ENCODE results near the gene AMOTL1.

Gene AMOTL1

GRCh38 chr11:94746721-94747120 is 21.4 kb upstream of the AMOTL1 start:
- DNase-seq (ENCODE audit: low read depth): no peak

DNA sequence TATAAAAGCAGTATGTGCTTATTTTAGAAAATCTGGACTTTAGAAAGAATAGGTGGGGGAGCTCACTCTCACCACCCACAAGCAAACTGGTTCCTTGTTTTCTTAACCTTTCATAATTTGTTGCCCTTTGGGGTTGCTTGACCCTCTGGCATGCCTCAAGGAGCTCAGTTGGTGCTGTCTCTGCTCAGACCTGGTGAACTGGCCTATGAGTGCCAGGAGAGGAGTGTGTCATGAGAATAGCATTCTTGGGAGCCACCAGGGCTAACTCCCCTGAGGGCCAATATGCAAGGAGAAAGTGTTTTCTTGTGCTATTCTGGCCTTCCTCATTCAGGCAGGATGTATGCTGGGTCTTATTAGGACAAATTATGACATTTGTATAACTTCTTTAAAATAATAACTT is 21.0 kb upstream of the AMOTL1 start:
- no peak for DNase-seq (ENCODE audit: low read depth)

GRCh38 chr11:94747601-94748041 is 20.5 kb upstream of the AMOTL1 start:
- no peak for DNase-seq (ENCODE audit: low read depth)

DNA sequence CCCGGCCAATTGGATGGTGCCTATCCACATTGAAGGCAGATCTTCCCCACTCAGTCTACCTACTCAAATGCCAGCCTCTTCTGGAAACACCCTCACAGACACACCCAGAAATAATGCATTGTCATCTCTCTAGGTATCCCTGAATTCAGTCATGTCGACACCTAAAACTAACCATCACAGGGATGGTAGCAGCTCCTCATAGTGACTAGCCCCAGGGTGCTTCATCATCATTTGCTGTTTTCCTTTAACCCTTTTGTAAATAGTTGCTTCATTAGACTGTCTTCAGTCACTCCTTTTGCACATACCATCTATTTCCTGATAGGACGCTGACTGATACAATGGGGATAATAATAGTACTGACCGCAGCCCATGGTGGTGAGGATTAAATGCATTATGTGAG is 18.8 kb upstream of the AMOTL1 start:
- no peak for DNase-seq (ENCODE audit: low read depth)

DNA sequence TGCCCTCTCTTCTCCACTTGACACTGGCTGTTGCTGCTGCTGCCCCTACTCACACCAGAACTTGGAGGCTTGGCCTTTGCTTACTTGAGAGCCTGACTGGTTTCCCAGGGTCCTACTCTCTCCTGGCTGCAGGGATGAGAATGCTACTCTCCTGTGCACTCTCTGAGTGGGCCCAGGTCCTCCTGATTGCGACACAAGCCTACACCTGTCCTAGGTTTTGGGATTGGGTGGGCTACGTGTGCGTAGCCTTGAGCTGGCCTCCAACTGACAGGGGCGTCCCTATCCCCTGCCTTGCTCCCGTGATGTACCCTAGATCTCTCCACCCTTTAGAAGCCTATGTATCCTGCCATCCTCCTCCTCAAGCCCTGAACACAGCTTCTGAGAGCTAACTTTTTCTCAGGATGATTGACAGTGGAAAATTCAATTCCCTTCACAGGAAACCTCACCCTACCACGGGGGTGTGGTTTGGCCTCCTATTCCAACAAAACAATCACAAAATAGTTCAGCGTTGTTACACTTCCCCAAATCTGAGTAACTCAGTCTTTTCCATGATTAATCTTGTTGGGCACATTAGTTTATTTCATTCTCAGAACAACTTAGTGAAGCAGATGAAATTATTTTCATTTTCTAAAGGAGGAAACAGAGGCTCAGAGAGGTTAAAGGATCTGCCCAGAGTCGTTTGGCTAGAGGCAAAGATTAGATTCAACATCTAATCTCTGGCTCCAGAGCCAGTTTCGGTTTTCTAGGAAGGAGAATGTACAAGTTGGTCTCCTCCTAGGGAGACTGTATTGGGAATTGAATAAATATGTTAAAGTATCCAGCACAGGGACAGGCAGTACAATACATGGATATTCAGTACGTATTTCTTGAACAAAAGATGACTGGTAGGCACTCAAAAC is 17.6 kb upstream of the AMOTL1 start:
- no peak for DNase-seq (ENCODE audit: low read depth)

- DNase-seq (ENCODE audit: low read depth): no peak
Measured at GRCh38 chr11:94751218-94751609, 16.9 kb upstream of the AMOTL1 start.

GRCh38 chr11:94751786-94752185 is 16.4 kb upstream of the AMOTL1 start:
- no peak for DNase-seq (ENCODE audit: low read depth)

GRCh38 chr11:94753630-94754029 is 14.5 kb upstream of the AMOTL1 start:
- no peak for DNase-seq (ENCODE audit: low read depth)

GRCh38 chr11:94754335-94754734 is 13.8 kb upstream of the AMOTL1 start:
- no peak for DNase-seq (ENCODE audit: low read depth)

DNA sequence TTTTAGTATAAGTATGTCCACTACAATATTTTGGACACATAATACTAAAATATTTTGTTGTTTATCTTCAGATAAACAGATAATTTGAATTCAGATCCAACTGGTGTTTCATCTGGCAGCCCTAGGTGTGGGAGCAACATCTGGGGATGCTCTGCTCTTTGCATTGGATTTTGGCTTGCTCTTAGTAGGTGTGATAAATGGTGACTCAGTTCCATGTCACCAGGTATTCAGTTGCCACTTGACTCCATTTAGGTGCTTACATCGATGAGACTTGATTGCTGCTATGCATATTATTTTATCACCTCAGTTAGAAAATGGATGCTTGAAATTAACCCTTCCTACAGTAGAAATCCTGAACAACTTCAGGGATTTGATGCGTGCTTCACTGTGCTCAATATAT is 13.3 kb upstream of the AMOTL1 start:
- no peak for DNase-seq (ENCODE audit: low read depth)

DNA sequence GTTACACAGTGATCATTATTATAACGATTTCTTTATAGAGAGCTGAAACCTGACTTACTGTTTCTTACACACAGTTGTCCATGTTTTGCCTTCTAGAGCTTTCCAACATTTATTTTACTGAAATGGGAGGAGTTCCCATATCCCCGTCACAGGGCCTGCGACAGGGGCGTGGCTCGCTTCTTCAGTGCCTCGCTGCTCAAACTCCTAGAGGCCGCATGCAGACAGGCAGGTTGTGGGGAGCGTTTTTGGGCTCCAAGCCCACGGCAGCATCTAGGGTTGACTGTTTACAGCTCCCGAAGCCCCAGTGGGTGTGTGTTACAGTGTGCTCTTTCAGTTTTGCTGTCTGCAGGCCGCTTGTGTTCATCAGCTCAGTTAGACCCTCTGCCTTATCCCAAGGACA is 12.7 kb upstream of the AMOTL1 start:
- no peak for DNase-seq (ENCODE audit: low read depth)

DNA sequence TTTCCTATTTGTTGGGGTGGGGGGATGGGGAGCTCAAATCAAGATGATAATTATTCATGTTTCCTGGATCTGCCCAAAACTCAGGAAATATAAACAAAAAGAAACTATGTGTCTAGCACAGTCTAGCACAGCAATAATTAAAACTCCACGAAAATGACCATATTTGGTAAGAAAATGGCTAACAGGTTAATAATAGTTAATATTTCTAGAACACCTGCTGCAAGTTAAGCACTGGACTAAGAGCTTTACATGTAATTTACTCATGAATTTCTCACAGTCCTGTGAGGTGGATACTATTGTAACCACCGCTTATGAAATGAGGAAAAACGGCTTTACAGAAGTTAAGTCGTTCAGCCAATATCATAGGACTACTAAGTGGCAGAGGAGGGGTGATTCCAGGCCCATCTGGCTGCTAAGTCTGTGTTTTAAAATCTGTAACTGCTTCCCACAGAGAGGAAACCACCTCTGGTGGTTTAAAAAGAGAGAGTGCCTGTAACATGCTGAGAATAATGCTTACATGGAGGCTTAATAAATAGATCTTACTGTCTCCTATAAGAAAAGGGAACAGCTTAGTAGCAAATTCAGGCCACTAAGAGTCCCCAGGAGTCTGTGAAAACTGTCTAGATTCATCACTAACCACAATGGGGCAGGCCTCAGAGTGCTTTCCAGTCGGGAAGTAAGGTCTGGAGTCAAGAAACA is 11.0 kb upstream of the AMOTL1 start:
- no peak for DNase-seq (ENCODE audit: low read depth)

GRCh38 chr11:94758666-94759065 is 9.5 kb upstream of the AMOTL1 start:
- no peak for DNase-seq (ENCODE audit: low read depth)

DNA sequence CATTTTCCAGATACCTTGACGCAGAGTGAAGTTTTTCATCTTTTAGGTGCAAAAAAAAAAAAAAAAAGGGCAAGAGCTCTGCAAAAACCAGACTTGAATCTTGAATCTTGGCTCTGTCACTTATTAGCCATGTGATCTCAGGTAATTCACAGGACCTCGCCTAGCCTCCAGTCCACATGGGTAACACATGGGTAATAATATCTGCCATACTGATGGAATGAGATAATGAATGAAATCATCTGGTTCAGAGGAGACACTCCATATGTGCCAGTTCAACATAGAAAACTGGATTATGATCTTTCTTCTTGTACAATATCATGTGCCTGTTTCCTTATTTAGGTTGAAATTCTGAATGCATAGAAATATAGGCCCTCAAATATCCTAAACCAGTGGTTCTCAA is 8.6 kb upstream of the AMOTL1 start:
- DNase-seq (ENCODE audit: low read depth): no peak

GRCh38 chr11:94760296-94760695 is 7.9 kb upstream of the AMOTL1 start:
- DNase-seq (ENCODE audit: low read depth): no peak

DNA sequence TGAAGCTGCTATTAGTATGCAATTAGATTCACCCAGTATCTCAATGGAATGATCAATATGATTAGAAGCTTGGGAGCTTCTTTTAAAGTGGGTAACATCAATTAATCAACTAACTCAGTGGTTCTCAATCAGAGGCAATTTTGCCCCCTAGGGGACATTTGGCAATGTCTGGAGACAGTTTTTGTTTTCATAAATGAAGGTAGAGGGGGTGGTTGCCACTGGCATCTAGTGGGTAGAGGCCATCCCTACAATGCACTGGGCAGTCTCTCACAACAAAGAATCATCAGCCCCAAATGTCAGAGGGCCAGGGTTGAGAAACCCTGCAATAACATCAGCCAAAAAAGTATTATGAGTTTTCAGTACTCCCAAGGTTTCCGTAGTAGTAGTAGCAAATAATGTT is 5.9 kb upstream of the AMOTL1 start:
- no peak for DNase-seq (ENCODE audit: low read depth)

- DNase-seq (ENCODE audit: low read depth): no peak
Measured at GRCh38 chr11:94762995-94763394, 5.2 kb upstream of the AMOTL1 start.

- DNase-seq (ENCODE audit: low read depth): no peak
Measured at GRCh38 chr11:94766713-94767206, 1.4 kb upstream of the AMOTL1 start.

- no peak for DNase-seq (ENCODE audit: low read depth)
Measured at GRCh38 chr11:94767291-94767690, 865 bp upstream of the AMOTL1 start.

GRCh38 chr11:94768602-94769541 is 716 bp downstream of the AMOTL1 start:
- no peak for DNase-seq (ENCODE audit: low read depth)

GRCh38 chr11:94769880-94770279 is 1.7 kb downstream of the AMOTL1 start:
- no peak for DNase-seq (ENCODE audit: low read depth)

- DNase-seq (ENCODE audit: low read depth): no peak
Measured at GRCh38 chr11:94770563-94771120, 2.5 kb downstream of the AMOTL1 start.
